Loucy (cell line): Measurements from ENCODE around the gene SYNRG.
A peak's percentile ranks its signal among the peaks of the same experiment; 100 is the strongest.

Source experiments
- H2AFZ ChIP-seq: fragments of 200-600 bp; sonication (generic); 2 replicates; pipeline ENCODE4 v1.6.0; 2016; ENCODE audit warnings: antibody characterized with exemption, mild to moderate bottlenecking, low read length, moderate library complexity
- H3F3A ChIP-seq: fragments of 200-600 bp; 2 replicates; pipeline ENCODE4 v1.6.0; 2016; ENCODE audit warnings: antibody characterized with exemption, low read depth, mild to moderate bottlenecking
- H3K27me3 ChIP-seq: fragments of 200-600 bp; sonication (generic); 2 replicates; pipeline ENCODE4 v1.6.1; 2014; ENCODE audit warnings: low read length, mild to moderate bottlenecking; ENCODE audit not compliant: insufficient read depth, poor library complexity, severe bottlenecking
- H3K36me3 ChIP-seq: fragments of 200-600 bp; sonication (generic); 2 replicates; pipeline ENCODE4 v1.6.1; 2016; ENCODE audit warnings: low read length; ENCODE audit not compliant: insufficient read depth
- H3K4me1 ChIP-seq: fragments of 200-600 bp; sonication (generic); 2 replicates; pipeline ENCODE4 v1.5.1; 2014; ENCODE audit warnings: low read length, mild to moderate bottlenecking; ENCODE audit not compliant: insufficient read depth, poor library complexity, severe bottlenecking
- H3K4me2 ChIP-seq: fragments of 200-600 bp; sonication (generic); 2 replicates; pipeline ENCODE4 v1.6.0; 2014; ENCODE audit warnings: antibody characterized with exemption, low read length, low read depth, mild to moderate bottlenecking; ENCODE audit not compliant: poor library complexity, severe bottlenecking
- H3K4me3 ChIP-seq: fragments of 200-600 bp; sonication (generic); 2 replicates; pipeline ENCODE4 v1.5.1; 2014; ENCODE audit warnings: low read length, mild to moderate bottlenecking, mixed read lengths; ENCODE audit not compliant: poor library complexity, severe bottlenecking
- H3K79me2 ChIP-seq: fragments of 200-600 bp; sonication (generic); 2 replicates; pipeline ENCODE4 v1.6.1; 2014; ENCODE audit warnings: low read length; ENCODE audit not compliant: insufficient read depth
- H3K9ac ChIP-seq: fragments of 200-600 bp; sonication (generic); 2 replicates; pipeline ENCODE4 v1.6.0; 2014; ENCODE audit warnings: mild to moderate bottlenecking, low read depth, low read length, moderate library complexity; ENCODE audit not compliant: poor library complexity, severe bottlenecking
- H3K9me2 ChIP-seq: fragments of 200-600 bp; sonication (generic); replicated peaks from 2 replicates; pipeline ENCODE4 v1.6.1; 2016; ENCODE audit warnings: low read depth, low read length, mixed read lengths
- H3K9me3 ChIP-seq: fragments of 200-600 bp; sonication (generic); 2 replicates; pipeline ENCODE4 v1.6.1; 2014; ENCODE audit warnings: mild to moderate bottlenecking, antibody characterized with exemption, low read length, low read depth; ENCODE audit not compliant: insufficient read depth
- H4K20me1 ChIP-seq: fragments of 200-600 bp; sonication (generic); 2 replicates; pipeline ENCODE4 v1.6.0; 2014; ENCODE audit warnings: antibody characterized with exemption, low read length, mild to moderate bottlenecking; ENCODE audit not compliant: insufficient read depth, poor library complexity, severe bottlenecking
- CTCF ChIP-seq: fragments of 200-600 bp; sonication (generic); conservative IDR thresholded peaks from 2 replicates; pipeline ENCODE4 v1.5.1; 2014; ENCODE audit warnings: mild to moderate bottlenecking, antibody characterized with exemption, low read length
- EZH2phosphoT487 ChIP-seq: fragments of 200-600 bp; IDR thresholded peaks from 2 replicates; pipeline ENCODE4 v1.6.1; 2018; ENCODE audit warnings: antibody characterized with exemption, mild to moderate bottlenecking, moderate library complexity, borderline replicate concordance

The SYNRG gene

GRCh38 chr17:37647856-37648255 is 38.6 kb upstream of the SYNRG start:
- no peak overlapping the region for H3K4me3 ChIP-seq

GRCh38 chr17:37643869-37644268 is 34.7 kb upstream of the SYNRG start:
- Histone ChIP-seq H3F3A (no peaks in the 10 kb centered on the region), H3K79me2 (peaks cover 44% of the 10 kb centered on the region), H2AFZ (peak overlapping the region; percentile 96), H3K9ac (peak overlapping the region; percentile 92), H3K4me1 (peaks cover 29% of the 10 kb centered on the region), H3K9me2 (no peaks in the 10 kb centered on the region), H3K36me3 (no peaks in the 10 kb centered on the region), H3K9me3 (no peaks in the 10 kb centered on the region), H3K4me2 (peak overlapping the region; percentile 91), H4K20me1 (peaks cover 29% of the 10 kb centered on the region), H3K27me3 (no peaks in the 10 kb centered on the region), H3K4me3 (peak overlapping the region; percentile 82)
- TF ChIP-seq CTCF, result no peak
- no peak for TF ChIP-seq EZH2phosphoT487

More at GRCh38 chr17:37647856-37648255, 38.6 kb upstream of the SYNRG start:
- peaks cover 5% of the 10 kb centered on the region for H3K79me2 ChIP-seq
- no peaks in the 10 kb centered on the region for H3F3A ChIP-seq
- no peak overlapping the region for H2AFZ ChIP-seq
- no peaks in the 10 kb centered on the region for H3K36me3 ChIP-seq
- H3K9ac ChIP-seq, result no peak overlapping the region
- TF ChIP-seq EZH2phosphoT487 (no peak), CTCF (no peak)
- no peaks in the 10 kb centered on the region for H3K27me3 ChIP-seq
- no peaks in the 10 kb centered on the region for H3K9me3 ChIP-seq
- peaks cover 2% of the 10 kb centered on the region for H4K20me1 ChIP-seq
- H3K4me1 ChIP-seq, result peaks cover 6% of the 10 kb centered on the region
- no peaks in the 10 kb centered on the region for H3K9me2 ChIP-seq
- H3K4me2 ChIP-seq, result no peak overlapping the region

- peaks cover 30% of the 10 kb centered on the region for H3K4me1 ChIP-seq
- peaks cover 30% of the 10 kb centered on the region for H4K20me1 ChIP-seq
- H3K9me2 ChIP-seq, result no peaks in the 10 kb centered on the region
- H3K9me3 ChIP-seq, result no peaks in the 10 kb centered on the region
- no peaks in the 10 kb centered on the region for H3K27me3 ChIP-seq
- H3F3A ChIP-seq, result no peaks in the 10 kb centered on the region
- TF ChIP-seq CTCF (no peak), EZH2phosphoT487 (no peak)
- peak within 1 kb of the TSS; percentile 82 for H3K4me3 ChIP-seq
- H3K79me2 ChIP-seq, result peaks cover 49% of the 10 kb centered on the region
- H3K4me2 ChIP-seq, result peak within 1 kb of the TSS; percentile 91
- peak within 1 kb of the TSS; percentile 96 for H2AFZ ChIP-seq
- H3K9ac ChIP-seq, result peak within 1 kb of the TSS; percentile 92
- no peaks in the 10 kb centered on the region for H3K36me3 ChIP-seq
Observed at GRCh38 chr17:37643118-37643766, 34.0 kb upstream of the SYNRG start, which contains the start of gene DDX52. Gene DDX52, minus strand, starts transcription at chr17:37643446. Its CDS starts 26 bp downstream, at chr17:37643420.
